Mucosa of stomach (tissue), 1 donor: ENCODE results near the gene KREMEN2.
A peak's percentile ranks its signal among the peaks of the same experiment; 100 is the strongest.

Experiments used
- H3K27me3 ChIP-seq: one replicate; pipeline ENCODE4 v1.7.0; 2013; ENCODE audit warnings: mild to moderate bottlenecking, low read length; ENCODE audit not compliant: control insufficient read depth, insufficient read depth
- H3K36me3 ChIP-seq: one replicate; pipeline ENCODE4 v1.7.0; 2013; ENCODE audit warnings: low read length; ENCODE audit not compliant: control insufficient read depth, insufficient read depth
- H3K4me1 ChIP-seq: one replicate; pipeline ENCODE4 v1.7.0; 2013; ENCODE audit warnings: mild to moderate bottlenecking, low read length; ENCODE audit not compliant: control insufficient read depth, insufficient read depth
- H3K4me3 ChIP-seq: one replicate; pipeline ENCODE4 v1.7.0; 2013; ENCODE audit warnings: low read length
- H3K9ac ChIP-seq: one replicate; pipeline ENCODE4 v1.7.0; 2013; ENCODE audit warnings: mild to moderate bottlenecking, low read length, moderate library complexity
- H3K9me3 ChIP-seq: one replicate; pipeline ENCODE4 v1.7.0; 2013; ENCODE audit warnings: mild to moderate bottlenecking, low read length, moderate library complexity; ENCODE audit not compliant: control insufficient read depth
- donor health status: Pancreatic carcinoma.

Gene KREMEN2

DNA sequence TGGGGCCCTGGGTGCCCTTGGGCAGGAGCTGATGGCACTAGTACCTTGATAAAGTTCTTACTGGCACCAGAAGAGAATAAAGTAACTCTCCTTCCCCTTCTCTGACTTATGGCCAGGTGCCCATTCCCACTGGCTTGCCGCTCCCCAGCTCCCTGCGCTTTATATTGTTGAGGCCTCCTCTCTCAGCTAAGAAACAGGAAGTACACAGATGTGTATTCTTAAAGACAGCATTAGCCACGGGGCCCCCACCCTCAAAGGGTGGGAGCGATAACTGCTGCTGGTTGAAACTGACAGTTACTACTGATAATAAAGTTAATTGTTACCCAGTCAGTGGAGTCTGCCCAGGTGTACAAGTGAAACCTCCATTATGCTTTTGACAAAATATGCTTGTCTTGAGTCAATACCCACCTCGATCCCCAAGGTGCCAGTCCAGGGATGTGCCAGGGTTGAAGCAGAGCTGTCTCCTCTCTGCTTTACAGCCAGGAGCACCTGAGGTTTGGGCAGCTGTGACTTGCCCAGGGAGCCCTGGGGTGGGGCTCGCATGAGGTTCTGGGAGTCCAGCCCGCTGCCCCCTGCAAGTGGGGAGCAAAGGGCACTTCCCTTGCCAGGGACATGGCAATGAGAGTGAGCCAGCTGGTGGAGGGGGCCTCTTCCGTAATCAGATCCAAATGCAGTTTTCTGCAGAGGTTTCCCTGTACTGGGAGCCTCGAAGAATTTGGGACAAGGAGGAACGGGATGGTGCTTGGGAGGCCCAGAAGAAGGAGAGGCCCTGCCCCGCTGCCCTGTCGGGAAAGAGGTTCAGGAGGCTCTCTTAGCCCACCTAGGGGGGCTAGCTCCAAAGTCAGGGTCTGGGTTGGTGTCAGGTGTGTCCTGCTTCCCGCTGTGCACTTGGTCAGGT, 43.2 kb downstream of the KREMEN2 start:
- Histone ChIP-seq H3K4me1 (peaks cover 48% of the 10 kb centered on the region), H3K4me3 (no peak overlapping the region), H3K36me3 (no peaks in the 10 kb centered on the region), H3K9ac (no peak overlapping the region), H3K27me3 (peaks cover 18% of the 10 kb centered on the region), H3K9me3 (no peaks in the 10 kb centered on the region)

DNA sequence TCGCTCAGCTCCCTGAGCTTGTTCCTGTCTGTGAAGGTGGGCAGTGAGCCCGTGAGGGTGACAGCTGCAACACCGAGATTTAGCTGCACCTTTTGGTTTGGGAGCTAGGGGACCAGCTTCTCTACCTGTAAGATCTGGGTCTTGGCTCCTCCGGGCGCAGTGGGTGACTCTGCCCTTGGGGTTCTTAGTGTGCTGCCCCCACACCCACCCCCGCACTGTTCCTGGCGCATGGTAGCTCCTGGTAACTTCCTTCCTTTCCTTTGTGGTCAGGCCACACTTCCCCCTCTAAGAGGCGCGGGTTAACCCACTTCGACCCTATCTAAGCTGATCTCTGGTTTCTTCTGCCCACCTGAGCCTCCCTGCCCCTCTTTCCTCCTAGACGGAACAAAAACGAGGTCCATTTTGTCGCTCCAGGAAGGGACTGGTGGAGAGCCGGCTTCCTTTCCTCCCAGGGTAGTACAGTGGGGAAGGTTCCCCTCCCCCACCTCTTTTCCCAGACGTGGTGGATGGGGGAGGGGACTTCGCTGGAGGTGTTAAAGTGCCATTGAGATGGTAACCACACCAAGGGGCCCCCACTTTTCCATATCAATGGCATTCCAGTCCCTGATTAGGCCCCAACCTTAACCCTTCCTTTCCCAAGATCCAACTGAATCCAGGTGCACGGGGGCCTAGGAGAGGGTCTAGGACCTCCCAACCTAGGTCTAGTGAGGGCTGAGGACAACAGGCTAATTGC, 44.0 kb downstream of the KREMEN2 start:
- Histone ChIP-seq H3K36me3 (no peaks in the 10 kb centered on the region), H3K4me3 (no peak overlapping the region), H3K4me1 (peaks cover 57% of the 10 kb centered on the region), H3K27me3 (peaks cover 26% of the 10 kb centered on the region), H3K9ac (peak overlapping the region; percentile 1), H3K9me3 (no peaks in the 10 kb centered on the region)

DNA sequence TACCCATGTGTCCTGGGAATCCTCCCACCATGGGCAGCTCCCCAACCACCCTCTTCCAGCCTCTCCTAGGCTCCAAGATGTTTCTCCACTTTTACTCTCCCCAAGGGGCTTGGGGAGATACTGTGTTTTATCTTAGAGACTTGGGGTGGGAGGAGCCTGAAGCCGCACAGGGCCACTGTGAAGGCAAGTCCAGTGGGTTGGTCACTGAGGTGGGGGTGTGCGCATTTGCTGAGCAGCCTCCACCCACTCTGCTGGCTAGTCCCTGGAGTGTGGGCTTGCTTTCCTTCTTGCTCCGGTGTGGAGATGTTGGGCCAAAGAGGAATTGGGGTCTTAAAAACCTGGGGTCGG, 44.6 kb downstream of the KREMEN2 start:
- peaks cover 32% of the 10 kb centered on the region for H3K27me3 ChIP-seq
- H3K9me3 ChIP-seq: no peaks in the 10 kb centered on the region
- H3K4me1 ChIP-seq: peaks cover 59% of the 10 kb centered on the region
- peak overlapping the region; percentile 1 for H3K9ac ChIP-seq
- no peaks in the 10 kb centered on the region for H3K36me3 ChIP-seq
- no peak overlapping the region for H3K4me3 ChIP-seq

DNA sequence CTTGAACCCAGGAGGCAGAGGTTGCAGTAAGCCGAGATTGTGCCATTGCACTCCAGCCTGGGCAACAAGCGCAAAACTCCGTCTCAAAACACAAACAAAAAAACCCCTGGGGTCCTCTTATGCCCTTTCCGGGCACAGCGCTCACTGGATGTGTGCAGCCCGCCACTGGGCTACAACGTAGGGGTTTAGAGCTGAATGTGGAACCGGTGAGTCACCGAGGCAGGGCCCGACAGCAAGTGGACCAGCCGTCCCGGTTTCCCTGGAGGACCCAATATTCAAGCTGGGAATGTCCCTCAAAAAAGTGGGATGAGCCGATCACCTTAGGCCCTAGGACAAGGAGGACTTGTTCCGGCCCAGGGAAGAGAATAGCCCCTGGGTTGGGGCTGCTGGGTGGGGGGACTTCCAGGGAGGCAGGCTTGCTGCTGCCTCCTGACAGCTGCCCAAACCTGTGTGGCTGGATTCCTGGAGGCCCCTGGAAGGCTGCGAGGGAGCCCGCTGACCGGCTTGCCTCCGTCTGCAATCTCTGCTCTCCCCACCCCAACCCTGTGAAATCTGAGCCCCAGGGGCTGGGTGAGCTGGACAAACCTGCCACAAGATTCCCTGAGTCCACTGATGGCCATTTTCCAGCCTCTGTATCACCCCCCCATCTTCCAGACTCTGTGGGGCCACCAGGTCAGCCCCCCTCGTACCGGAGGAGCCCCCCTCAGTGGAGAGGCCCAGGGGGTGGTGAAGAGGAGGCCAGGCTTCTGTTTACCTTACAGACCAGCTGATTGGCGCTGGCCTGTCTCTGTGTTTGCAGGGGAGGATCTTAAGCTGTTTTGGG, 45.7 kb downstream of the KREMEN2 start:
- Histone ChIP-seq H3K4me3 (no peak overlapping the region), H3K4me1 (peaks cover 58% of the 10 kb centered on the region), H3K36me3 (no peaks in the 10 kb centered on the region), H3K27me3 (peaks cover 37% of the 10 kb centered on the region), H3K9ac (no peak overlapping the region), H3K9me3 (no peaks in the 10 kb centered on the region)

DNA sequence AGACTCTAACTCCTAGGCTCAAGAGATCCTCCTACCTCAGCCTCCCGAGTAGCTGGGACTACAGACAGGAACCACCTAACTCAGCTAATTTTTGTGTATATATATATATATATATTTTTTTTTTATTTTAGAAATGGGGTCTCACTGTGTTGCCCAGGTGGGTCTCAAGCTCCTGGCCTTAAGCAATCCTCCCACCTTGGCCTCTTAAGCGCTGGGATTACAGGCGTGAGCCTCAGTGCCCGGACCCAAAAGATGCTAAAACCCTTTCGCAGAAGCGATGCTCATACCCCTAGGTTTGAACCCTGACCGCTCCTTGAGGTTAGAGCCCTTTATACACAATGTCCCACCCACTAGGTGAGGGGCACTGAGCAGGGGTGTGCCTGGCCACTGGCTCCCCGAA, 46.4 kb downstream of the KREMEN2 start:
- peaks cover 37% of the 10 kb centered on the region for H3K27me3 ChIP-seq
- no peak overlapping the region for H3K9ac ChIP-seq
- no peak overlapping the region for H3K4me3 ChIP-seq
- no peaks in the 10 kb centered on the region for H3K9me3 ChIP-seq
- no peaks in the 10 kb centered on the region for H3K36me3 ChIP-seq
- peaks cover 55% of the 10 kb centered on the region for H3K4me1 ChIP-seq

DNA sequence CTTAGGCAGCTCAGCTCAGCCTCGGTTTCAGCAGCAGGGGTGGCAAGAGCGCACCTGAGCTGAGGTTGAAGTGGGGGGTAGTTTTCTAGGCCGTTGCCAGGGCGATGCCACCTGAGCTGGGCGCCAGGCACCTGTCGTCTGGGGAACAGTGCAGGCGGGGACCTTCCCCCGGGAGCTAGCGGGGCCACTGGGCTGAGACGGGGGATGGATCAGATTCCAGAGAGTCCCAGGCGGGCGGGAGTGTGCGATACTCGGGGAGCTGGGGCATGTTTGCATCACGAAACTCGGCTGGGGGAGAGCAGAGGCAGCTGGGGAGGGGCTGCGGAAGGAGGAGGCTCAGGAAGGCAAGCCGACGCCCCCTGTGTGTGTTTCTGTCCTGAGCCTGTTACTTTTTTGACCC, 48.2 kb downstream of the KREMEN2 start:
- Histone ChIP-seq H3K4me3 (no peak overlapping the region), H3K36me3 (no peaks in the 10 kb centered on the region), H3K4me1 (peaks cover 39% of the 10 kb centered on the region), H3K27me3 (peaks cover 40% of the 10 kb centered on the region), H3K9me3 (no peaks in the 10 kb centered on the region), H3K9ac (no peak overlapping the region)

DNA sequence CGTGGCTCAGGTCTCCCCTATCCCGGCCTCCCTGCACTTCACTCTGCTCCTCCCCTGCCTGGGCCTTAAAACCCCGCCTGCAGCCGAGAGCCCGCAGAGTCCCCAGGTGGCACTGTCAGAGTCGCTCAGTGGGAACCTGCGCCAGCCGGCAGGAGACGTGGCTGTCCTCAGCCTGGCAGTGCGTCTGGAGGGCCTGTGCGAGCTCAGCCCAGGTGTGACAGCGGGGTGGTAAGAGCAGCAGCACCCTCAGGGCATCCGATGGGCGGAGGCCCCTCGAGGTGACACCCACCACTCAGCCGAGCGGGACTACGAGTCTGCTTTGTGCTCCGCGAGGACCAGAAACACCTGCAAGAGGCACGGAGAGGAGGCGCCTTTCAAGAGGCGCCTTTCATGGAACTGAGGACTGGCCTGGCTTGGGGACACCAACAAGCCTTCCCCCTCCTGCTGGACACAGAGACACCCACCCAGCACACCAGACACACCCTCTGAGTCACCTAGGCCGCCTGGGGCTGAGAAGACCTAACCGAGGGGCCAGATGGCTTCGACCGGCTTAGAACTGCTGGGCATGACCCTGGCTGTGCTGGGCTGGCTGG, 48.8 kb downstream of the KREMEN2 start, which contains the start of gene CLDN9:
Gene CLDN9 (plus strand): TSS at position 96 of the 593 bp plus-strand sequence. CDS start 440 bp downstream, at position 536.
- Histone ChIP-seq H3K9ac (no peak within 1 kb of the TSS), H3K4me1 (peaks cover 32% of the 10 kb centered on the region), H3K9me3 (no peaks in the 10 kb centered on the region), H3K27me3 (peaks cover 45% of the 10 kb centered on the region), H3K4me3 (no peak within 1 kb of the TSS), H3K36me3 (no peaks in the 10 kb centered on the region)

DNA sequence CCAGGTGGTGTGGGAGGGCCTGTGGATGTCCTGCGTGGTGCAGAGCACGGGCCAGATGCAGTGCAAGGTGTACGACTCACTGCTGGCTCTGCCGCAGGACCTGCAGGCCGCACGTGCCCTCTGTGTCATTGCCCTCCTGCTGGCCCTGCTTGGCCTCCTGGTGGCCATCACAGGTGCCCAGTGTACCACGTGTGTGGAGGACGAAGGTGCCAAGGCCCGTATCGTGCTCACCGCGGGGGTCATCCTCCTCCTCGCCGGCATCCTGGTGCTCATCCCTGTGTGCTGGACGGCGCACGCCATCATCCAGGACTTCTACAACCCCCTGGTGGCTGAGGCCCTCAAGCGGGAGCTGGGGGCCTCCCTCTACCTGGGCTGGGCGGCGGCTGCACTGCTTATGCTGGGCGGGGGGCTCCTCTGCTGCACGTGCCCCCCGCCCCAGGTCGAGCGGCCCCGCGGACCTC, 49.4 kb downstream of the KREMEN2 start:
- H3K27me3 ChIP-seq: peaks cover 39% of the 10 kb centered on the region
- no peaks in the 10 kb centered on the region for H3K36me3 ChIP-seq
- no peak overlapping the region for H3K4me3 ChIP-seq
- H3K9me3 ChIP-seq: no peaks in the 10 kb centered on the region
- peaks cover 26% of the 10 kb centered on the region for H3K4me1 ChIP-seq
- H3K9ac ChIP-seq: no peak overlapping the region

DNA sequence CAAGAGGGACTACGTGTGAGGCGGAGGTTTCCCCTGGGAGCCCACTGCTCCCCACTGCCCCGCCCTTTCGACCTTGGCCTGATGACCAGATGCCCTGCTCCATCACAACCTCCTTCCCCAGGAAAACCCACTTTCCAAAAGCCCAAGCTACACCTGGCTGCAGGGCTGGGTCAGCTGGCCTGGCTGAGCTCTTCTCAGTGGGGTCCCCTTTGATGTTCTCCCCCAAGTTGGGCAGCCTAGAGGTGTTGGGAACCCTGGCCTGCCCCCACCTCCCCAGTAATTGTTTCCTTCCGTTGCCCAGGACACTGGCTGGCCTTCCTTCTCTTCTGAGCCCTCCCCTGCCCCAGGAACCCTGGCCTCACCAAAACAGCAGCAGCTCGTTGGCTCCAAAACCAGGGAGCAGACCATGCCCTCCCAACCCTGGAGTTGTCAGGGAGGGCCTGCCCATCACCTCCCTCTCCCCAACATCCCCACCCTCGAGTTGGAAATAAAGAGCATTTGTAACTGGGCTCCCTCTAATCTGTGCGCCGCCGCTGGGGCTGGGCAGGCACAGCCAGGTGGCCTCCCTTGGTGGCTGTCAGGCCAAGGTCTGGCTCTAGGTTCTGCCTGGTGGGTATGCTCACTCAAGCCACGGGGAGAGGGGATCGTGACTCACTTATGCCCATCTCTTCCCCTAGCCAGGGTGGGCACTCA, 50.1 kb downstream of the KREMEN2 start:
- Histone ChIP-seq H3K9me3 (no peaks in the 10 kb centered on the region), H3K9ac (no peak overlapping the region), H3K36me3 (no peaks in the 10 kb centered on the region), H3K4me1 (peaks cover 20% of the 10 kb centered on the region), H3K4me3 (no peak overlapping the region), H3K27me3 (peaks cover 38% of the 10 kb centered on the region)

DNA sequence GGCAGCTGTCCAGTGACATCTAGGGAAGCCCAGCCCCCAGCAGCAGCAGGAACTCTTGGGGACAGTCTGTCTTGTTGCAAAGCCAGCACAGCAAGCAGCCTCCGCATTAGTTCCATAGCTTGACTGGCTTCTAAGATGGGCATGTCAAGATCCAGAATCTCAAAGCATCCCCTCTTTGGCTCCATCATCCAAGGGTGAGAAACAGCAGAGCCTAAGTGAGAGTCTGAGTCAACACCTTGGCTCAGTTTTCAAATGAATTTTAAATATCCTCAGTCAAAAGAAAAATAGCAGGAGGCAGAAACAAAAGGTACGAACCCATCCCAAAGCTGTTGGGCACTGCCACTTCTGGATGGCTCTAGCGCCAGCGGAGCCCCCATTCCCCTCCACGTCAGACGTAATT, 50.9 kb downstream of the KREMEN2 start:
- Histone ChIP-seq H3K4me1 (peaks cover 13% of the 10 kb centered on the region), H3K9me3 (no peaks in the 10 kb centered on the region), H3K4me3 (no peak overlapping the region), H3K36me3 (no peaks in the 10 kb centered on the region), H3K9ac (no peak overlapping the region), H3K27me3 (peaks cover 38% of the 10 kb centered on the region)

DNA sequence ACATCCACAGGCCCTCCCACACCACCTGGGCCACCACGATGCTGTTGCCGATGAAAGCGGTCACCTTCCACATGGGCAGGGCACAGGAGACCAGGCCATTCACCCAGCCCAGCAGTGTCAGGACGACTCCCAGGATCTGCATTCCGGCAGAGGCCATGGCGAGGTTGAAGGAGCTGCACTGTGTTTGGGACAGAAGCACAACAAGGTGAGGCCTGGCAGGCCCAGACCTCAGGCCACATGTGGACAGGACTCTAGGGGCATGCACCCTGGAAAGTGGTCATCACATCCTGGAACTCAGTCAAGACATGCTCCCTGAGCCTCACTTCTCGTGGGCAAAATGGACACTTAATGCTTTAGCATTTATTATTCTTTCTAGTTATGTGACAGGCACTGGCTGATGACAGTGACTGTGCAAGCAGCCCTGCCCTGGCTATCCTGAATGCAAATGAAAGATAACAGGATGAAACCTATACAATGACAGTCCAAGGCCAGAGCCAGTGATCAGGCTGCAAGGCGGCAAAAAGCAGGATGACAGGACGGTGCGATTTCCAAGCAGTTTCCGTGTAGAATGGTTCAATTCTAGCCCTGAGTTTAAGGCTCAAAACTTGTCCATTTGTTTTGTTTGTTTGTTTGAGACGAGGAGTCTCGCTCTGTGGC, 51.9 kb downstream of the KREMEN2 start:
- Histone ChIP-seq H3K4me3 (no peak overlapping the region), H3K36me3 (no peaks in the 10 kb centered on the region), H3K9me3 (no peaks in the 10 kb centered on the region), H3K27me3 (peaks cover 38% of the 10 kb centered on the region), H3K9ac (no peak overlapping the region), H3K4me1 (peaks cover 10% of the 10 kb centered on the region)
